Keratinocyte (primary cell): ENCODE measurements around the gene NDUFAF4. TPM values are rescaled to one million over a fixed set of nuclear protein-coding genes. Genes with fewer than 3 reads are reported as not detected.

Experiments
- DNase-seq: peaks from one replicate; pipeline ENCODE4 v3.0.0-alpha.2; 2011; ENCODE audit warnings: low read depth, missing footprints, low spot score
- FAIRE-seq: peaks from 2 replicates; lab custom pipeline; 2011; peaks lifted over from hg19 to GRCh38; lab: Jason Lieb, UNC
- H2AFZ ChIP-seq: 2 replicates; pipeline ENCODE4 v1.6.0; 2012; ENCODE audit warnings: low read length, control low read depth, inconsistent platforms; ENCODE audit not compliant: control insufficient read depth
- H3K27ac ChIP-seq: 2 replicates; pipeline ENCODE4 v1.5.1; 2011; ENCODE audit warnings: low read length; ENCODE audit not compliant: control insufficient read depth, insufficient read depth
- H3K27me3 ChIP-seq: 3 replicates; pipeline ENCODE4 v1.6.0; 2011; ENCODE audit warnings: low read length; ENCODE audit not compliant: control insufficient read depth, insufficient read depth; ENCODE audit errors: extremely low read depth
- H3K36me3 ChIP-seq, 2 experiments: 2 replicates in 1 of 2; 3 replicates in 1 of 2; pipeline ENCODE4 v1.5.1; 2011; ENCODE audit warnings: low read length in 2 of 2, mild to moderate bottlenecking in 1 of 2; ENCODE audit not compliant: control insufficient read depth in 2 of 2, insufficient read depth in 2 of 2; ENCODE audit errors: extremely low read depth in 1 of 2
- H3K4me1 ChIP-seq: 3 replicates; pipeline ENCODE4 v1.5.1; 2011; ENCODE audit warnings: low read length; ENCODE audit not compliant: control insufficient read depth, insufficient read depth; ENCODE audit errors: extremely low read depth
- H3K4me2 ChIP-seq: 3 replicates; pipeline ENCODE4 v1.6.0; 2011; ENCODE audit warnings: low read depth, low read length; ENCODE audit not compliant: control insufficient read depth, insufficient read depth; ENCODE audit errors: extremely low read depth
- H3K4me3 ChIP-seq, 3 experiments: fragments of 200-600 bp in 1 of 3; sonication (generic) in 1 of 3; 2 replicates in 2 of 3; 3 replicates in 1 of 3; pipeline ENCODE4 v1.5.1; 2011 to 2016; ENCODE audit warnings: low read length in 3 of 3, mild to moderate bottlenecking in 3 of 3, control low read depth in 2 of 3, inconsistent platforms in 1 of 3, low read depth in 1 of 3, mixed read lengths in 1 of 3, mixed run types in 1 of 3, moderate library complexity in 1 of 3; ENCODE audit not compliant: control insufficient read depth in 2 of 3, insufficient read depth in 2 of 3; ENCODE audit errors: extremely low read depth in 1 of 3
- H3K79me2 ChIP-seq: 2 replicates; pipeline ENCODE4 v1.6.0; 2012; ENCODE audit warnings: low read length; ENCODE audit not compliant: control insufficient read depth, insufficient read depth
- H3K9ac ChIP-seq: 3 replicates; pipeline ENCODE4 v1.6.0; 2011; ENCODE audit warnings: low read length; ENCODE audit not compliant: control insufficient read depth, insufficient read depth; ENCODE audit errors: extremely low read depth
- H3K9me1 ChIP-seq: 3 replicates; pipeline ENCODE4 v1.6.0; 2011; ENCODE audit warnings: low read length; ENCODE audit not compliant: control insufficient read depth, insufficient read depth; ENCODE audit errors: extremely low read depth
- H3K9me3 ChIP-seq: 2 replicates; pipeline ENCODE4 v1.5.1; 2012; ENCODE audit warnings: low read depth, low read length; ENCODE audit not compliant: control insufficient read depth
- H4K20me1 ChIP-seq: 3 replicates; pipeline ENCODE4 v1.6.0; 2011; ENCODE audit warnings: low read length; ENCODE audit not compliant: control insufficient read depth, insufficient read depth; ENCODE audit errors: extremely low read depth
- EZH2 ChIP-seq: IDR thresholded peaks from one replicate; pipeline ENCODE4 v1.6.1; 2012; ENCODE audit warnings: inconsistent platforms, mild to moderate bottlenecking, low read length, moderate library complexity
- dilution Hi-C: fragments of 300-500 bp; cut with MboI; formaldehyde crosslinking; loops from one replicate; pipeline ENCODE4 v1.7.0; 2020; ENCODE audit warnings: low sequenced_read_pairs; ENCODE audit not compliant: extremely low pct_ligation_motif_present
- polyA plus RNA-seq, 5 experiments: library from polyadenylated mRNA; depleted of rRNA in 3 of 5; stranded (reverse) in 3 of 5; stranded (forward) in 1 of 5; unstranded in 1 of 5; fragments of >200 nt; gene quantifications; 1 replicate in 1 of 5; 2 replicates in 3 of 5; 3 replicates in 1 of 5; pipeline versions ENCODE4 v1.2.1 to v1.2.3, GENCODE V29; 2011 to 2012; ENCODE audit warnings: missing spikeins in 2 of 5, low read depth in 1 of 5, low replicate concordance in 1 of 5
- TF ChIP-seq, protein P1 (sequence below), 3 experiments: IDR thresholded peaks in 1 of 3; conservative IDR thresholded peaks in 1 of 3; optimal IDR thresholded peaks in 1 of 3; 2 replicates in 2 of 3; 3 replicates in 1 of 3; pipeline versions ENCODE3 to v1.5.1; 2011; ENCODE audit warnings: low read length in 3 of 3, mild to moderate bottlenecking in 3 of 3, moderate library complexity in 2 of 3, control low read depth in 1 of 3, inconsistent platforms in 1 of 3; ENCODE audit not compliant: insufficient read depth in 2 of 3; ENCODE audit errors: extremely low read depth in 1 of 3

NDUFAF4 gene
- polyA plus RNA-seq, 1 donor (not counting 4 experiments of a cell fraction or from before 2014, with no cell fraction given), result 68.3 TPM

DNA sequence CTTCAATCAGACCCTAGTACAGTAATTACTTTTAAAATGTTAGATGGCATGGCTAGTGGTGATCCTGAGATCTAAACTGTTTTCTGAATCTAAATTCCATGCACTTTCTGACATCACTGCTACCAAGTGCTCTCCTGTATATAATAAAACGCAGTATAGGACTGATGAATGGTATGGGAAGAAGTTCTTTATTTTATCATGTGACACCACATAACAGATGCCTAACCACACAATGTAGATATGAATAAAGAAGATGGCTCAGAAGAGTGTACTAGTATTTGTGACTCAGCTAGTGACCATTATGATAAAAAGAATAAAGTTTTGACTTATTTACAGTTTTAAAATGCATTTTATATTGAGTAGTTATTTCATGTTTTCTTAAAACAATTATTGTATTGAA lies 8.5 kb downstream of the NDUFAF4 start:
- DNase-seq, result no peak
- Histone ChIP-seq H3K9ac (no peak overlapping the region), H3K27me3 (no peaks in the 10 kb centered on the region), H3K4me2 (no peak overlapping the region), H3K36me3 (peaks cover 9 to 12% of the 10 kb centered on the region in 2 experiments), H3K79me2 (peaks cover 9% of the 10 kb centered on the region), H3K4me3 (no peak overlapping the region), H4K20me1 (no peaks in the 10 kb centered on the region), H3K4me1 (no peaks in the 10 kb centered on the region), H3K9me3 (no peaks in the 10 kb centered on the region), H2AFZ (no peak overlapping the region), H3K9me1 (no peaks in the 10 kb centered on the region), H3K27ac (no peak overlapping the region)
- dilution Hi-C loops, result no loop called here
- FAIRE-seq, result no peak
- TF ChIP-seq EZH2, result no peak
- TF ChIP-seq, protein P1, sequence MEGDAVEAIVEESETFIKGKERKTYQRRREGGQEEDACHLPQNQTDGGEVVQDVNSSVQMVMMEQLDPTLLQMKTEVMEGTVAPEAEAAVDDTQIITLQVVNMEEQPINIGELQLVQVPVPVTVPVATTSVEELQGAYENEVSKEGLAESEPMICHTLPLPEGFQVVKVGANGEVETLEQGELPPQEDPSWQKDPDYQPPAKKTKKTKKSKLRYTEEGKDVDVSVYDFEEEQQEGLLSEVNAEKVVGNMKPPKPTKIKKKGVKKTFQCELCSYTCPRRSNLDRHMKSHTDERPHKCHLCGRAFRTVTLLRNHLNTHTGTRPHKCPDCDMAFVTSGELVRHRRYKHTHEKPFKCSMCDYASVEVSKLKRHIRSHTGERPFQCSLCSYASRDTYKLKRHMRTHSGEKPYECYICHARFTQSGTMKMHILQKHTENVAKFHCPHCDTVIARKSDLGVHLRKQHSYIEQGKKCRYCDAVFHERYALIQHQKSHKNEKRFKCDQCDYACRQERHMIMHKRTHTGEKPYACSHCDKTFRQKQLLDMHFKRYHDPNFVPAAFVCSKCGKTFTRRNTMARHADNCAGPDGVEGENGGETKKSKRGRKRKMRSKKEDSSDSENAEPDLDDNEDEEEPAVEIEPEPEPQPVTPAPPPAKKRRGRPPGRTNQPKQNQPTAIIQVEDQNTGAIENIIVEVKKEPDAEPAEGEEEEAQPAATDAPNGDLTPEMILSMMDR (optimal IDR thresholded peaks at IDR 0.05 in 1 of 3, IDR thresholded peaks at IDR 0.05 in 1 of 3, conservative IDR thresholded peaks at IDR 0.05 in 1 of 3; ENCODE audit: extremely low read depth in 1 of 3, insufficient read depth in 2 of 3, low read length in 3 of 3), result no peak

DNA sequence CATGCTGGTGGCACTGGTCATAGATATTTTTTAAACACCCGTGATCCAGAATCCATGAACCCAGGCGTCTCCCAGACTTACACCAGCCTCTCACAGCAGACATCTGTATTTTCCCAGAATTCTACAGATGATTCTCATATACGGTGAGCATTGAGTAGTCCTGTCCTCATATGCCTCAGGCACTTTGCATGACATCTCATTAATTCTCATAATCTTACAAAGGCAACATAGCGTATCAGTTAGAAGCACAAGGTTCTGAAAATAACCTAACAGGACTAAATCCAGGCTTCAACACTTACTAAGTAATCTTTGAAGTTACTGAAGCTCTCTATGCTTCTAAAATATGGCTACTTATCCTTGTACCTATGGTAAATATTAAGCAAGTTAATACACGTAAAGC lies 8.9 kb downstream of the NDUFAF4 start:
- Histone ChIP-seq H3K9me1 (no peaks in the 10 kb centered on the region), H3K9ac (no peak overlapping the region), H3K27me3 (no peaks in the 10 kb centered on the region), H2AFZ (no peak overlapping the region), H3K4me3 (no peak overlapping the region), H3K27ac (no peak overlapping the region), H3K4me1 (no peaks in the 10 kb centered on the region), H4K20me1 (no peaks in the 10 kb centered on the region), H3K4me2 (no peak overlapping the region), H3K79me2 (peaks cover 6% of the 10 kb centered on the region), H3K36me3 (peaks cover 7 to 9% of the 10 kb centered on the region in 2 experiments), H3K9me3 (no peaks in the 10 kb centered on the region)
- TF ChIP-seq, protein P1 (optimal IDR thresholded peaks at IDR 0.05 in 1 of 3, IDR thresholded peaks at IDR 0.05 in 1 of 3, conservative IDR thresholded peaks at IDR 0.05 in 1 of 3; ENCODE audit: extremely low read depth in 1 of 3, insufficient read depth in 2 of 3, low read length in 3 of 3), result no peak
- DNase-seq (no peak), FAIRE-seq (no peak)
- dilution Hi-C loops, result no loop called here
